ENCODE results near the gene PCDHGA8.

DNA sequence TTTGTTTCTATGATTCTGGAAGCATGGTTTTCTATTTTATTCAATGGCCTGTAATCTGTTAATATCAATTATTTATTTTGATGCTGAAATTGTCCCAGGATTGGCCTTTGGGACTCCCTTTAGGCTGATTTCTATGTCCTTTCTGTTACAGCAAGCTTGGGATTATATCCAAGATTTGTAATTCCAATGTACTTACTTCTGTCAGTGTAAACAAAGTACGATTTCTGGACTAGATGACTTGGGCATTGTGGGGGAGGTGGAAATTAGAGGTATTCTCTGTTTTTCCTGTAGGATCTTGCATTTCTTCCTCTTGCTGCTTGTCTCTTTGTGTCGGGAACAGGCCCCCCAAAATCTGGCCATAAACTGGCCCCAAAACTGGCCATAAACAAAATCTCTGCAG is 41.6 kb downstream of the PCDHGA8 start:
- TF ChIP-seq ARNTL (CRISPR knock-in tag; IDR thresholded peaks at IDR 0.05; ENCODE audit: borderline replicate concordance, low read depth) = no peak
- TF ChIP-seq ZFP3 (CRISPR knock-in tag; IDR thresholded peaks at IDR 0.05) = no peak
- TF ChIP-seq GLIS3 (CRISPR knock-in tag; IDR thresholded peaks at IDR 0.05) = no peak
- TF ChIP-seq BACH2 (CRISPR knock-in tag; IDR thresholded peaks at IDR 0.05; ENCODE audit: borderline replicate concordance) = no peak
- TF ChIP-seq TCF4 (CRISPR knock-in tag; IDR thresholded peaks at IDR 0.05; ENCODE audit: borderline replicate concordance) = no peak
- TF ChIP-seq, protein P1, sequence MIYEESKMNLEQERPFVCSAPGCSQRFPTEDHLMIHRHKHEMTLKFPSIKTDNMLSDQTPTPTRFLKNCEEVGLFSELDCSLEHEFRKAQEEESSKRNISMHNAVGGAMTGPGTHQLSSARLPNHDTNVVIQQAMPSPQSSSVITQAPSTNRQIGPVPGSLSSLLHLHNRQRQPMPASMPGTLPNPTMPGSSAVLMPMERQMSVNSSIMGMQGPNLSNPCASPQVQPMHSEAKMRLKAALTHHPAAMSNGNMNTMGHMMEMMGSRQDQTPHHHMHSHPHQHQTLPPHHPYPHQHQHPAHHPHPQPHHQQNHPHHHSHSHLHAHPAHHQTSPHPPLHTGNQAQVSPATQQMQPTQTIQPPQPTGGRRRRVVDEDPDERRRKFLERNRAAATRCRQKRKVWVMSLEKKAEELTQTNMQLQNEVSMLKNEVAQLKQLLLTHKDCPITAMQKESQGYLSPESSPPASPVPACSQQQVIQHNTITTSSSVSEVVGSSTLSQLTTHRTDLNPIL (CRISPR knock-in tag; IDR thresholded peaks at IDR 0.05; ENCODE audit: low read depth) = no peak
- TF ChIP-seq, protein P2, sequence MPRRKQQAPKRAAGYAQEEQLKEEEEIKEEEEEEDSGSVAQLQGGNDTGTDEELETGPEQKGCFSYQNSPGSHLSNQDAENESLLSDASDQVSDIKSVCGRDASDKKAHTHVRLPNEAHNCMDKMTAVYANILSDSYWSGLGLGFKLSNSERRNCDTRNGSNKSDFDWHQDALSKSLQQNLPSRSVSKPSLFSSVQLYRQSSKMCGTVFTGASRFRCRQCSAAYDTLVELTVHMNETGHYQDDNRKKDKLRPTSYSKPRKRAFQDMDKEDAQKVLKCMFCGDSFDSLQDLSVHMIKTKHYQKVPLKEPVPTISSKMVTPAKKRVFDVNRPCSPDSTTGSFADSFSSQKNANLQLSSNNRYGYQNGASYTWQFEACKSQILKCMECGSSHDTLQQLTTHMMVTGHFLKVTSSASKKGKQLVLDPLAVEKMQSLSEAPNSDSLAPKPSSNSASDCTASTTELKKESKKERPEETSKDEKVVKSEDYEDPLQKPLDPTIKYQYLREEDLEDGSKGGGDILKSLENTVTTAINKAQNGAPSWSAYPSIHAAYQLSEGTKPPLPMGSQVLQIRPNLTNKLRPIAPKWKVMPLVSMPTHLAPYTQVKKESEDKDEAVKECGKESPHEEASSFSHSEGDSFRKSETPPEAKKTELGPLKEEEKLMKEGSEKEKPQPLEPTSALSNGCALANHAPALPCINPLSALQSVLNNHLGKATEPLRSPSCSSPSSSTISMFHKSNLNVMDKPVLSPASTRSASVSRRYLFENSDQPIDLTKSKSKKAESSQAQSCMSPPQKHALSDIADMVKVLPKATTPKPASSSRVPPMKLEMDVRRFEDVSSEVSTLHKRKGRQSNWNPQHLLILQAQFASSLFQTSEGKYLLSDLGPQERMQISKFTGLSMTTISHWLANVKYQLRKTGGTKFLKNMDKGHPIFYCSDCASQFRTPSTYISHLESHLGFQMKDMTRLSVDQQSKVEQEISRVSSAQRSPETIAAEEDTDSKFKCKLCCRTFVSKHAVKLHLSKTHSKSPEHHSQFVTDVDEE (CRISPR knock-in tag; IDR thresholded peaks at IDR 0.05) = no peak
- TF ChIP-seq, protein P3, sequence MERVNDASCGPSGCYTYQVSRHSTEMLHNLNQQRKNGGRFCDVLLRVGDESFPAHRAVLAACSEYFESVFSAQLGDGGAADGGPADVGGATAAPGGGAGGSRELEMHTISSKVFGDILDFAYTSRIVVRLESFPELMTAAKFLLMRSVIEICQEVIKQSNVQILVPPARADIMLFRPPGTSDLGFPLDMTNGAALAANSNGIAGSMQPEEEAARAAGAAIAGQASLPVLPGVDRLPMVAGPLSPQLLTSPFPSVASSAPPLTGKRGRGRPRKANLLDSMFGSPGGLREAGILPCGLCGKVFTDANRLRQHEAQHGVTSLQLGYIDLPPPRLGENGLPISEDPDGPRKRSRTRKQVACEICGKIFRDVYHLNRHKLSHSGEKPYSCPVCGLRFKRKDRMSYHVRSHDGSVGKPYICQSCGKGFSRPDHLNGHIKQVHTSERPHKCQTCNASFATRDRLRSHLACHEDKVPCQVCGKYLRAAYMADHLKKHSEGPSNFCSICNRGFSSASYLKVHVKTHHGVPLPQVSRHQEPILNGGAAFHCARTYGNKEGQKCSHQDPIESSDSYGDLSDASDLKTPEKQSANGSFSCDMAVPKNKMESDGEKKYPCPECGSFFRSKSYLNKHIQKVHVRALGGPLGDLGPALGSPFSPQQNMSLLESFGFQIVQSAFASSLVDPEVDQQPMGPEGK (CRISPR knock-in tag; IDR thresholded peaks at IDR 0.05; ENCODE audit: borderline replicate concordance) = no peak
- no peak for TF ChIP-seq ZFP30 (CRISPR knock-in tag; IDR thresholded peaks at IDR 0.05)
- TF ChIP-seq ZNF70 (CRISPR knock-in tag; IDR thresholded peaks at IDR 0.05) = no peak
- TF ChIP-seq, protein P4, sequence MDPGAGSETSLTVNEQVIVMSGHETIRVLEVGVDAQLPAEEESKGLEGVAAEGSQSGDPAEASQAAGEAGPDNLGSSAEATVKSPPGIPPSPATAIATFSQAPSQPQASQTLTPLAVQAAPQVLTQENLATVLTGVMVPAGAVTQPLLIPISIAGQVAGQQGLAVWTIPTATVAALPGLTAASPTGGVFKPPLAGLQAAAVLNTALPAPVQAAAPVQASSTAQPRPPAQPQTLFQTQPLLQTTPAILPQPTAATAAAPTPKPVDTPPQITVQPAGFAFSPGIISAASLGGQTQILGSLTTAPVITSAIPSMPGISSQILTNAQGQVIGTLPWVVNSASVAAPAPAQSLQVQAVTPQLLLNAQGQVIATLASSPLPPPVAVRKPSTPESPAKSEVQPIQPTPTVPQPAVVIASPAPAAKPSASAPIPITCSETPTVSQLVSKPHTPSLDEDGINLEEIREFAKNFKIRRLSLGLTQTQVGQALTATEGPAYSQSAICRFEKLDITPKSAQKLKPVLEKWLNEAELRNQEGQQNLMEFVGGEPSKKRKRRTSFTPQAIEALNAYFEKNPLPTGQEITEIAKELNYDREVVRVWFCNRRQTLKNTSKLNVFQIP (CRISPR knock-in tag; IDR thresholded peaks at IDR 0.05; ENCODE audit: borderline replicate concordance, low read depth) = no peak

Data from SK-N-SH treated with all-trans-retinoic acid at 6 μM for 48 hours (cell line).